MCF 10A (cell line): ENCODE results near the gene TUBGCP3. TPM values are rescaled to one million over a fixed set of nuclear protein-coding genes. Genes with fewer than 3 reads are reported as not detected.
"Not testable (repeated sequence)": the region's sequence is repeated elsewhere in the genome, so short reads cannot be mapped to it uniquely, and the experiment has no call there.

Source experiments
- BruUV-seq: library from RNA; stranded (reverse); fragments of 400-500 nt; replicated peaks from 2 replicates; lab custom pipeline; 2021; lab: Mats Ljungman, UMichigan
- CTCF ChIA-PET: fragments of 300-600 bp; sonication (Branson Sonifier 250); formaldehyde crosslinking; extraction: SDS; loops from one replicate; lab custom pipeline; 2021; ENCODE audit warnings: antibody characterized with exemption, inconsistent platforms; lab: Yijun Ruan, JAX
- POLR2A ChIA-PET: fragments of 300-600, 350-650 bp; sonication (Branson Sonifier 250); formaldehyde crosslinking; extraction: SDS; loops from one replicate; lab custom pipeline; 2020; ENCODE audit warnings: antibody characterized with exemption, inconsistent platforms; lab: Yijun Ruan, JAX
- DNase-seq: peaks from one replicate; pipeline ENCODE4 v3.0.0-alpha.2; 2018; ENCODE audit not compliant: unreplicated experiment
- H3K27ac Mint-ChIP-seq: one replicate; pipeline ENCODE4 v1.8.0; 2022; ENCODE audit warnings: mild to moderate bottlenecking, low read depth, mixed read lengths; ENCODE audit not compliant: unreplicated experiment
- H3K27me3 Mint-ChIP-seq: one replicate; pipeline ENCODE4 v1.8.0; 2022; ENCODE audit warnings: mixed read lengths; ENCODE audit not compliant: insufficient read depth, unreplicated experiment
- H3K36me3 Mint-ChIP-seq: one replicate; pipeline ENCODE4 v1.8.0; 2022; ENCODE audit warnings: mild to moderate bottlenecking, moderate library complexity, mixed read lengths; ENCODE audit not compliant: insufficient read depth, unreplicated experiment
- H3K4me1 Mint-ChIP-seq: one replicate; pipeline ENCODE4 v1.8.0; 2022; ENCODE audit warnings: mixed read lengths; ENCODE audit not compliant: insufficient read depth, unreplicated experiment
- H3K4me3 Mint-ChIP-seq: one replicate; pipeline ENCODE4 v1.8.0; 2022; ENCODE audit warnings: mild to moderate bottlenecking, moderate library complexity, mixed read lengths; ENCODE audit not compliant: unreplicated experiment
- H3K9me3 Mint-ChIP-seq: one replicate; pipeline ENCODE4 v1.8.0; 2022; ENCODE audit warnings: mixed read lengths; ENCODE audit not compliant: unreplicated experiment
- intact Hi-C: fragments of 100-400 bp; cut with micrococcal nuclease; formaldehyde crosslinking; loops from 2 replicates; pipeline ENCODE4 v1.14.1; 2022
- total RNA-seq: library from RNA; stranded (reverse); gene quantifications from 2 replicates; pipeline ENCODE4 v1.2.3, GENCODE V29; 2022
- TF ChIP-seq, protein P1 (sequence below): fragments of 200-600 bp; IDR thresholded peaks from one replicate; pipeline ENCODE4 v1.8.0; 2022; ENCODE audit warnings: antibody characterized with exemption, mild to moderate bottlenecking; ENCODE audit not compliant: unreplicated experiment

The TUBGCP3 gene
- total RNA-seq, 1 experiment from 2014 or later = 35.7 TPM

DNA sequence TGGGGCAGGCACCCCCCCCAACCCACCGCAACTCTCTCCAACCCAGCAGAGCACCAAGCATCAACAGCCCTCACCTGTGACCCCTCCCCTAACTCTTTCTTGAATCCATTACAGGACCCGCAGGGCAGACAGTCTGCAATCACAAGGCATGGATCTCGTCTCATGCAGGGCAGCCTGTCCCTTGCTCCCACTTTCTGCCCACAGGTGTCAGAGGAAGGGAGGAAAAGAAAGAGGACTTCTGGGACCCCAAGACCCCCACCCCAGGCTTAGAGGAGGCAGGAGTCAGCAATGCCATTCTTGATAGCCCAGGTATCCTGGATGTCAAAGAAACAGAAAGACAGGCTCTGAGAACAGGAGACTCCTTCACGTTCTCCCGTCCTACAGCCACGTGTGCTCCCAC lies 47.4 kb upstream of the TUBGCP3 start:
- intact Hi-C loops = no loop called here
- DNase-seq = no peak
- H3K27ac Mint-ChIP-seq = no peak overlapping the region
- no peaks in the 10 kb centered on the region for H3K4me1 Mint-ChIP-seq
- POLR2A ChIA-PET = no interaction called here
- BruUV-seq = no TSS peak
- TF ChIP-seq, protein P1, sequence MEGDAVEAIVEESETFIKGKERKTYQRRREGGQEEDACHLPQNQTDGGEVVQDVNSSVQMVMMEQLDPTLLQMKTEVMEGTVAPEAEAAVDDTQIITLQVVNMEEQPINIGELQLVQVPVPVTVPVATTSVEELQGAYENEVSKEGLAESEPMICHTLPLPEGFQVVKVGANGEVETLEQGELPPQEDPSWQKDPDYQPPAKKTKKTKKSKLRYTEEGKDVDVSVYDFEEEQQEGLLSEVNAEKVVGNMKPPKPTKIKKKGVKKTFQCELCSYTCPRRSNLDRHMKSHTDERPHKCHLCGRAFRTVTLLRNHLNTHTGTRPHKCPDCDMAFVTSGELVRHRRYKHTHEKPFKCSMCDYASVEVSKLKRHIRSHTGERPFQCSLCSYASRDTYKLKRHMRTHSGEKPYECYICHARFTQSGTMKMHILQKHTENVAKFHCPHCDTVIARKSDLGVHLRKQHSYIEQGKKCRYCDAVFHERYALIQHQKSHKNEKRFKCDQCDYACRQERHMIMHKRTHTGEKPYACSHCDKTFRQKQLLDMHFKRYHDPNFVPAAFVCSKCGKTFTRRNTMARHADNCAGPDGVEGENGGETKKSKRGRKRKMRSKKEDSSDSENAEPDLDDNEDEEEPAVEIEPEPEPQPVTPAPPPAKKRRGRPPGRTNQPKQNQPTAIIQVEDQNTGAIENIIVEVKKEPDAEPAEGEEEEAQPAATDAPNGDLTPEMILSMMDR = no peak
- no peak overlapping the region for H3K4me3 Mint-ChIP-seq
- H3K36me3 Mint-ChIP-seq = no peaks in the 10 kb centered on the region
- H3K9me3 Mint-ChIP-seq = no peaks in the 10 kb centered on the region
- H3K27me3 Mint-ChIP-seq = peaks cover 32% of the 10 kb centered on the region
- CTCF ChIA-PET = no interaction called here

DNA sequence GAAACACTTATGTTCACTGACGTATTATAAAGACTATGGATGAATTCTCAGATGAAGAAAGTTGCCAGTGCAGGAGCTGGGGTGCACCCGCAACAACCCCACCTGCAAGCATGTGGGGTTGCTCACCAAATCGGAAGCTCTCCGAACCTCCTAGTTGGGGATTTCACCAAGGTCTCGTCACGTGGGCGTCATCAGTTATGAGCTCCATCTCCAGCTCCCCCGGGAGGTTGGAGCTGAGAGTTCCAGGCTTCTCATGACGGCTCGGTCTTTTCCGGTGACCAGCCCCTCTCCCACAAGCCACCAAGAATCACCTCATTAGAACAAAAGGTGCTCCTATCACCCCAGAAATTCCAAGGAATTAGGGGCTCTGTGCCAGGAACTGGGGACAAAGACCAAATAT lies 46.1 kb upstream of the TUBGCP3 start:
- Mint-ChIP-seq H3K4me3 (no peak overlapping the region), H3K27ac (no peak overlapping the region), H3K9me3 (no peaks in the 10 kb centered on the region), H3K36me3 (no peaks in the 10 kb centered on the region), H3K4me1 (no peaks in the 10 kb centered on the region), H3K27me3 (peaks cover 36% of the 10 kb centered on the region)
- POLR2A ChIA-PET = no interaction called here
- no TSS peak for BruUV-seq
- TF ChIP-seq, protein P1 = no peak
- intact Hi-C loops = no loop called here
- DNase-seq = no peak
- CTCF ChIA-PET = interaction anchor here (0.6 to 2.1 kb wide), 3 partner anchors 28 to 312 kb away, joined by 4 to 8 read pairs (median 6); no protein-coding TSS in a partner anchor

DNA sequence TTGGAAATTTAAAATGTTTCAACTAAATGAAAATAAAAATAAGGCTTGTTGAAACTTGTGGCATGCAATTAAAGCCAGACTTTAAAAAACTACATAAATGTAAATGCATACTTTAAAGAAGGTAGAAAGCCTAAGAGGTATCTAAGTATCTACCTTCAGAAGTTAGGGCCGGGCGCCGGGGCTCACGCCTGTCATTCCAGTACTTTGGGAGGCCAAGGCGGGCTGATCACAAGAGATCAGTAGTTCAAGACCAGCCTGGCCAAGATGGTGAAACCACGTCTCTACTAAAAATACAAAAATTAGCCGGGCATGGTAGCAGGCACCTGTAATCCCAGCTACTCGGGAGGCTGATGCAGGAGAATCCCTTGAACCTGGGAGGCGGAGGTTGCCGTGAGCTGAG lies 42.3 kb upstream of the TUBGCP3 start:
- CTCF ChIA-PET, DNase-seq, H3K4me3 Mint-ChIP-seq, H3K27ac Mint-ChIP-seq, intact Hi-C loops, H3K4me1 Mint-ChIP-seq, BruUV-seq, POLR2A ChIA-PET, H3K9me3 Mint-ChIP-seq, H3K36me3 Mint-ChIP-seq: not testable (repeated sequence)
- peaks cover 35% of the 10 kb centered on the region for H3K27me3 Mint-ChIP-seq

DNA sequence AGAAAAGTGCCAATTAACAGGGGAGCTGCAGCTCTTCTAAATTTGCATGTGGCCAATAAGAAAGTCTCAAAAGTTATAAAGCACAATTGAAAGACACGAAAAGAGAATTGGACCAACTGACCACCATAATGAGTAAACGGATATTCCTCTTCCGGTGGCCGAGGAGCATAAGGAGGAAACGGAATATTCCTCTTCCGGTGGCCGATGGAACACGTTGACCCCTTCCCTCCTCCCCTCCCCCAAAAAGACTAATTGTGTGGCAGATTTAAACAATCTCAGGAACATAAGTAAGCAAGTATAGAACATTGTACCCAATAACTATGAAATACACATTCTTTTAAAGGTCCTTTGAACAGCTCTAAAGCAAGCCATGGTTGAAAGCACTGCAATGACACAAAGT lies 41.2 kb upstream of the TUBGCP3 start:
- no TSS peak for BruUV-seq
- ChIA-PET CTCF (interaction anchor here (0.6 kb wide), 1 partner anchor 22 kb away, joined by 4 read pairs; no protein-coding TSS in a partner anchor), POLR2A (no interaction called here)
- no peak for DNase-seq
- intact Hi-C loops = no loop called here
- Mint-ChIP-seq H3K4me3 (no peak overlapping the region), H3K4me1 (no peaks in the 10 kb centered on the region), H3K27ac (no peak overlapping the region), H3K27me3 (peaks cover 35% of the 10 kb centered on the region), H3K36me3 (no peaks in the 10 kb centered on the region), H3K9me3 (no peaks in the 10 kb centered on the region)
- TF ChIP-seq, protein P1 = no peak

DNA sequence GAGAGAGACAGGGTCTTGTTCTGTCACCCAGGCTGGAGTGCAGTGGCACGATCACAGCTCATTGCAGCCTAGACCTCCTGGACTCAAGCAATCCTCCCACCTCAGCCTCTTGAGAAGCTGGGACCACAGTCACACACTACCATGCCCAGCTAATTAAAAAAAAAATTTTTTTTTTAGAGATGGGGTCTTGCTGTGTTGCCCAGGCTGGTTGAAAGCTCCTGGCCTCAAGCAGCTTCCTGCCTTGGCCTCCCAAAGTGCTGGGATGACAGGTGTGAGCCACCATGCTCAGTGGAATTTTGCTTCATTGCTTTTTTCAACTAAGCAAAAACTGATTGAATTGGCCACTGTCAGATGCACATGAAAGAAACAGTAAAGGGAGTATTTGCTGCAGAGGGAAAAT lies 39.7 kb upstream of the TUBGCP3 start:
- BruUV-seq, H3K36me3 Mint-ChIP-seq, DNase-seq, intact Hi-C loops, H3K27ac Mint-ChIP-seq, H3K4me1 Mint-ChIP-seq, H3K4me3 Mint-ChIP-seq, H3K9me3 Mint-ChIP-seq: not testable (repeated sequence)
- ChIA-PET CTCF (interaction anchor here (0.7 to 0.9 kb wide), 2 partner anchors 9 to 24 kb away, joined by 3 to 4 read pairs; no protein-coding TSS in a partner anchor), POLR2A (interaction anchor here (0.6 kb wide), 1 partner anchor 20 kb away, joined by 3 read pairs; no protein-coding TSS in a partner anchor)
- peaks cover 47% of the 10 kb centered on the region for H3K27me3 Mint-ChIP-seq
